Skeletal muscle cell (primary cell): ENCODE measurements around the gene MAPK8IP3.
A peak's percentile ranks its signal among the peaks of the same experiment; 100 is the strongest.
"Not testable (repeated sequence)": the region's sequence is repeated elsewhere in the genome, so short reads cannot be mapped to it uniquely, and the experiment has no call there.

Experiments used
- DNase-seq: peaks from one replicate; pipeline ENCODE4 v3.0.0-alpha.2; 2010; ENCODE audit warnings: low read depth
- H3K4me3 ChIP-seq: 2 replicates; pipeline ENCODE4 v1.5.1; 2011; ENCODE audit warnings: low read depth, mild to moderate bottlenecking, control low read depth, low read length, moderate library complexity

Gene MAPK8IP3

GRCh38 chr16:1674751-1675664, 31.0 kb upstream of the MAPK8IP3 start:
- H3K4me3 ChIP-seq: no peak overlapping the region
- DNase-seq: peak; percentile 19

GRCh38 chr16:1676661-1677060, 29.3 kb upstream of the MAPK8IP3 start:
- no peak for DNase-seq
- H3K4me3 ChIP-seq: no peak overlapping the region

- no peak for DNase-seq
- no peak overlapping the region for H3K4me3 ChIP-seq
Measured at GRCh38 chr16:1677339-1677738, 28.7 kb upstream of the MAPK8IP3 start.

- peak within 1 kb of the TSS; percentile 84 for H3K4me3 ChIP-seq
- DNase-seq: peak; percentile 90
Measured at GRCh38 chr16:1677942-1678499, 28.0 kb upstream of the MAPK8IP3 start, which contains the start of gene JPT2. Gene JPT2, plus strand, starts transcription at chr16:1678279. Its CDS starts 34 bp downstream, at chr16:1678313.

GRCh38 chr16:1678500-1679098, 27.4 kb upstream of the MAPK8IP3 start:
- DNase-seq: no peak

GRCh38 chr16:1680361-1680760, 25.6 kb upstream of the MAPK8IP3 start:
- DNase-seq: no peak
- no peak overlapping the region for H3K4me3 ChIP-seq

More at GRCh38 chr16:1678500-1679098, 27.4 kb upstream of the MAPK8IP3 start:
- H3K4me3 ChIP-seq: peak overlapping the region; percentile 84

- DNase-seq: no peak
- H3K4me3 ChIP-seq: no peak overlapping the region
Measured at GRCh38 chr16:1681032-1681431, 25.0 kb upstream of the MAPK8IP3 start.

- H3K4me3 ChIP-seq: no peak overlapping the region
- no peak for DNase-seq
Measured at GRCh38 chr16:1687427-1688316, 18.3 kb upstream of the MAPK8IP3 start.

- no peak overlapping the region for H3K4me3 ChIP-seq
- no peak for DNase-seq
Measured at GRCh38 chr16:1688807-1689560, 17.0 kb upstream of the MAPK8IP3 start.

GRCh38 chr16:1689853-1690252, 16.1 kb upstream of the MAPK8IP3 start:
- no peak overlapping the region for H3K4me3 ChIP-seq
- no peak for DNase-seq

GRCh38 chr16:1690810-1691209, 15.2 kb upstream of the MAPK8IP3 start:
- DNase-seq: no peak
- no peak overlapping the region for H3K4me3 ChIP-seq

GRCh38 chr16:1691276-1691675, 14.7 kb upstream of the MAPK8IP3 start:
- DNase-seq: no peak
- no peak overlapping the region for H3K4me3 ChIP-seq

- H3K4me3 ChIP-seq: no peak overlapping the region
- DNase-seq: no peak
Measured at GRCh38 chr16:1691956-1692355, 14.0 kb upstream of the MAPK8IP3 start.

- DNase-seq: no peak
- no peak overlapping the region for H3K4me3 ChIP-seq
Measured at GRCh38 chr16:1696863-1697262, 9.1 kb upstream of the MAPK8IP3 start.

- DNase-seq: no peak
- H3K4me3 ChIP-seq: no peak overlapping the region
Measured at GRCh38 chr16:1698680-1699079, 7.3 kb upstream of the MAPK8IP3 start.

- H3K4me3 ChIP-seq: no peak overlapping the region
- DNase-seq: no peak
Measured at GRCh38 chr16:1700246-1700645, 5.7 kb upstream of the MAPK8IP3 start.

GRCh38 chr16:1701216-1701878, 4.6 kb upstream of the MAPK8IP3 start:
- DNase-seq: no peak

GRCh38 chr16:1705324-1705687, 689 bp upstream of the MAPK8IP3 start:
- H3K4me3 ChIP-seq: peak overlapping the region; percentile 91
- DNase-seq: not testable (repeated sequence)

More at GRCh38 chr16:1701216-1701878, 4.6 kb upstream of the MAPK8IP3 start:
- no peak overlapping the region for H3K4me3 ChIP-seq
